Central memory CD8-positive, alpha-beta T cell (primary cell): Measurements from ENCODE around the gene PGM5.

ENCODE experiments used
- ATAC-seq: fragments of 150-1000 bp; cut with Tn5 transposase; replicated peaks from 2 replicates; pipeline ENCODE4 v1.10.0; 2022; ENCODE audit warnings: mild to moderate bottlenecking, moderate FRiP score, moderate number of reproducible peaks; ENCODE audit not compliant: poor library complexity, severe bottlenecking; ENCODE audit errors: extremely low read depth
- DNase-seq, 2 donors: peaks; one replicate each; pipeline ENCODE4 v3.0.0; 2021; ENCODE audit warnings: low spot score in 2 of 2
- H3K27ac Mint-ChIP-seq: one replicate; pipeline ENCODE4 v1.8.0; 2022; ENCODE audit warnings: low read depth, mild to moderate bottlenecking, moderate library complexity, mixed read lengths
- H3K27me3 Mint-ChIP-seq: one replicate; pipeline ENCODE4 v1.8.0; 2022; ENCODE audit warnings: mixed read lengths
- H3K36me3 Mint-ChIP-seq: one replicate; pipeline ENCODE4 v1.8.0; 2022; ENCODE audit warnings: mild to moderate bottlenecking, moderate library complexity, mixed read lengths; ENCODE audit not compliant: insufficient read depth
- H3K4me1 Mint-ChIP-seq: one replicate; pipeline ENCODE4 v1.8.0; 2022; ENCODE audit warnings: mixed read lengths
- H3K4me3 Mint-ChIP-seq: one replicate; pipeline ENCODE4 v1.8.0; 2022; ENCODE audit warnings: mild to moderate bottlenecking, moderate library complexity, mixed read lengths
- H3K9me3 Mint-ChIP-seq: one replicate; pipeline ENCODE4 v1.8.0; 2022; ENCODE audit warnings: mixed read lengths

PGM5 gene

GRCh38 chr9:68427216-68427977 lies 71.0 kb downstream of the PGM5 start:
- no peak for ATAC-seq
- H3K4me1 Mint-ChIP-seq, result no peaks in the 10 kb centered on the region
- H3K36me3 Mint-ChIP-seq, result no peaks in the 10 kb centered on the region
- DNase-seq, result no peak
- peaks cover 8% of the 10 kb centered on the region for H3K27me3 Mint-ChIP-seq
- H3K27ac Mint-ChIP-seq, result no peak overlapping the region
- no peak overlapping the region for H3K4me3 Mint-ChIP-seq
- no peaks in the 10 kb centered on the region for H3K9me3 Mint-ChIP-seq

- H3K27me3 Mint-ChIP-seq, result peaks cover 7% of the 10 kb centered on the region
- no peak overlapping the region for H3K27ac Mint-ChIP-seq
- H3K4me1 Mint-ChIP-seq, result no peaks in the 10 kb centered on the region
- H3K9me3 Mint-ChIP-seq, result no peaks in the 10 kb centered on the region
- DNase-seq (no peak), ATAC-seq (no peak)
- no peaks in the 10 kb centered on the region for H3K36me3 Mint-ChIP-seq
- H3K4me3 Mint-ChIP-seq, result no peak overlapping the region
Observed at GRCh38 chr9:68428481-68428880, 72.1 kb downstream of the PGM5 start.

GRCh38 chr9:68429631-68430030 lies 73.2 kb downstream of the PGM5 start:
- no peak for ATAC-seq
- Mint-ChIP-seq H3K4me1 (no peaks in the 10 kb centered on the region), H3K4me3 (no peak overlapping the region), H3K36me3 (no peaks in the 10 kb centered on the region), H3K27me3 (no peaks in the 10 kb centered on the region), H3K27ac (no peak overlapping the region), H3K9me3 (no peaks in the 10 kb centered on the region)
- no peak for DNase-seq

GRCh38 chr9:68431307-68431706 lies 74.9 kb downstream of the PGM5 start:
- Mint-ChIP-seq H3K27ac (no peak overlapping the region), H3K9me3 (no peaks in the 10 kb centered on the region), H3K4me1 (no peaks in the 10 kb centered on the region), H3K27me3 (peaks cover 14% of the 10 kb centered on the region), H3K4me3 (no peak overlapping the region), H3K36me3 (no peaks in the 10 kb centered on the region)
- ATAC-seq, result no peak
- no peak for DNase-seq

- Mint-ChIP-seq H3K27me3 (peaks cover 23% of the 10 kb centered on the region), H3K36me3 (no peaks in the 10 kb centered on the region), H3K9me3 (no peaks in the 10 kb centered on the region), H3K4me3 (no peak overlapping the region), H3K4me1 (no peaks in the 10 kb centered on the region), H3K27ac (no peak overlapping the region)
- no peak for ATAC-seq
- DNase-seq, result no peak
Observed at GRCh38 chr9:68433531-68434110, 77.2 kb downstream of the PGM5 start.

GRCh38 chr9:68437785-68438184 lies 81.4 kb downstream of the PGM5 start:
- no peaks in the 10 kb centered on the region for H3K4me1 Mint-ChIP-seq
- DNase-seq (no peak), ATAC-seq (no peak)
- no peak overlapping the region for H3K27ac Mint-ChIP-seq
- H3K36me3 Mint-ChIP-seq, result no peaks in the 10 kb centered on the region
- H3K4me3 Mint-ChIP-seq, result no peak overlapping the region
- peaks cover 5% of the 10 kb centered on the region for H3K9me3 Mint-ChIP-seq
- peaks cover 23% of the 10 kb centered on the region for H3K27me3 Mint-ChIP-seq

- Mint-ChIP-seq H3K4me3 (no peak overlapping the region), H3K9me3 (peaks cover 5% of the 10 kb centered on the region), H3K36me3 (no peaks in the 10 kb centered on the region), H3K4me1 (no peaks in the 10 kb centered on the region), H3K27me3 (peaks cover 13% of the 10 kb centered on the region), H3K27ac (no peak overlapping the region)
- ATAC-seq (no peak), DNase-seq (no peak)
Observed at GRCh38 chr9:68443624-68444023, 87.2 kb downstream of the PGM5 start.

- no peak overlapping the region for H3K27ac Mint-ChIP-seq
- peaks cover 13% of the 10 kb centered on the region for H3K27me3 Mint-ChIP-seq
- no peaks in the 10 kb centered on the region for H3K9me3 Mint-ChIP-seq
- no peaks in the 10 kb centered on the region for H3K36me3 Mint-ChIP-seq
- no peak overlapping the region for H3K4me3 Mint-ChIP-seq
- DNase-seq (no peak), ATAC-seq (no peak)
- no peaks in the 10 kb centered on the region for H3K4me1 Mint-ChIP-seq
Observed at GRCh38 chr9:68446836-68447235, 90.4 kb downstream of the PGM5 start.

GRCh38 chr9:68447611-68448010 lies 91.2 kb downstream of the PGM5 start:
- H3K27ac Mint-ChIP-seq, result no peak overlapping the region
- H3K9me3 Mint-ChIP-seq, result no peaks in the 10 kb centered on the region

GRCh38 chr9:68454579-68455334 lies 98.3 kb downstream of the PGM5 start:
- peaks cover 11% of the 10 kb centered on the region for H3K27me3 Mint-ChIP-seq
- H3K36me3 Mint-ChIP-seq, result no peaks in the 10 kb centered on the region
- DNase-seq (no peak), ATAC-seq (no peak)
- H3K9me3 Mint-ChIP-seq, result no peaks in the 10 kb centered on the region
- H3K4me3 Mint-ChIP-seq, result no peak overlapping the region
- H3K27ac Mint-ChIP-seq, result no peak overlapping the region
- H3K4me1 Mint-ChIP-seq, result no peaks in the 10 kb centered on the region

More at GRCh38 chr9:68447611-68448010, 91.2 kb downstream of the PGM5 start:
- no peaks in the 10 kb centered on the region for H3K36me3 Mint-ChIP-seq
- H3K4me3 Mint-ChIP-seq, result no peak overlapping the region
- peaks cover 13% of the 10 kb centered on the region for H3K27me3 Mint-ChIP-seq
- no peak for DNase-seq
- no peaks in the 10 kb centered on the region for H3K4me1 Mint-ChIP-seq
- ATAC-seq, result no peak

- Mint-ChIP-seq H3K27me3 (peaks cover 11% of the 10 kb centered on the region), H3K27ac (no peak overlapping the region), H3K4me3 (no peak overlapping the region), H3K36me3 (no peaks in the 10 kb centered on the region), H3K4me1 (no peaks in the 10 kb centered on the region), H3K9me3 (no peaks in the 10 kb centered on the region)
- ATAC-seq (no peak), DNase-seq (no peak)
Observed at GRCh38 chr9:68455451-68455850, 99.0 kb downstream of the PGM5 start.

GRCh38 chr9:68457803-68458202 lies 101.4 kb downstream of the PGM5 start:
- H3K27ac Mint-ChIP-seq, result no peak overlapping the region
- ATAC-seq (no peak), DNase-seq (no peak)
- no peaks in the 10 kb centered on the region for H3K36me3 Mint-ChIP-seq
- H3K4me1 Mint-ChIP-seq, result no peaks in the 10 kb centered on the region
- H3K4me3 Mint-ChIP-seq, result no peak overlapping the region
- no peaks in the 10 kb centered on the region for H3K9me3 Mint-ChIP-seq
- H3K27me3 Mint-ChIP-seq, result peaks cover 13% of the 10 kb centered on the region

GRCh38 chr9:68458918-68459317 lies 102.5 kb downstream of the PGM5 start:
- H3K27ac Mint-ChIP-seq, result no peak overlapping the region
- H3K9me3 Mint-ChIP-seq, result no peaks in the 10 kb centered on the region
- DNase-seq (no peak), ATAC-seq (no peak)
- H3K4me3 Mint-ChIP-seq, result no peak overlapping the region
- peaks cover 21% of the 10 kb centered on the region for H3K27me3 Mint-ChIP-seq
- H3K4me1 Mint-ChIP-seq, result no peaks in the 10 kb centered on the region
- H3K36me3 Mint-ChIP-seq, result no peaks in the 10 kb centered on the region
